ENCODE data around the gene FLRT3. TPM values are rescaled to one million over a fixed set of nuclear protein-coding genes. Genes with fewer than 3 reads are reported as not detected.

Gene FLRT3
- total and polyA plus RNA-seq, 10 donors, result 0.02 to 0.34 (median 0.10) TPM; not detected in 1

GRCh38 chr20:14332866-14333265 lies 4.5 kb downstream of the FLRT3 start:
- Histone ChIP-seq H3K27ac (no peak overlapping the region), H3K27me3 (replicated peaks in 1 of 7) (no peaks in the 10 kb centered on the region), H3K9me3 (no peaks in the 10 kb centered on the region), H3K36me3 (no peaks in the 10 kb centered on the region), H3K4me3 (no peak overlapping the region), H3K4me1 (no peaks in the 10 kb centered on the region)
- WGBS, 5 donors, result 85 to 96% (median 92%) methylated on average over 2 of the region's 2 CpGs
- DNase-seq, result no peak
- TF ChIP-seq CTCF (IDR thresholded peaks at IDR 0.05 in 8 of 11, conservative IDR thresholded peaks at IDR 0.05 in 3 of 11) (no peak), POLR2A (IDR thresholded peaks at IDR 0.05) (no peak)
- intact Hi-C loops (cut with DNase I; ENCODE audit: low total_unique reads), result no loop called here

DNA sequence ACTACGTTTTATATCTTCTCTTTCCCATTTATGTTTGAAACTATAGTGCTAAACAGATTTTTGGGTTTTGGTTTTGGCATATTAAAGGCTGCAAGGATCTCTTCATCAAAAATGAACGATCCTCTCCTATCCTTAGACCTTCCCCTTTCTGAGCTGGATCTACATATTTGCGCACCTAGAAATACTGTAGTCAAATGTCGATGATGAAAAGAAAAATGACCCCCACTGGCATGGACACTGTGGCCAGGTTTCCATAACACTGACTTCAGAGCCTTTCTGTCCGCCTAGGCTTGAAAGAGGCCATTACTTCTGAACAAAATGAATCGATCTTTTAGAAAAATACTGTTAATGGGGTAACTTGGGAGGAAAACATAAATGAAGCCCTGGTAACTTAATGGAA lies 5.8 kb downstream of the FLRT3 start:
- TF ChIP-seq POLR2AphosphoS5 (IDR thresholded peaks at IDR 0.05) (no peak), POLR2A (IDR thresholded peaks at IDR 0.05) (no peak), CTCF (IDR thresholded peaks at IDR 0.05 in 8 of 11, conservative IDR thresholded peaks at IDR 0.05 in 3 of 11) (no peak)
- H3K36me3 ChIP-seq, result no peaks in the 10 kb centered on the region
- no peak overlapping the region for H3K4me3 ChIP-seq
- no peak for DNase-seq
- H3K4me1 ChIP-seq, result no peaks in the 10 kb centered on the region
- no peak overlapping the region for H3K27ac ChIP-seq
- no peaks in the 10 kb centered on the region for H3K27me3 ChIP-seq (replicated peaks in 1 of 7)
- H3K9me3 ChIP-seq, result no peaks in the 10 kb centered on the region
- intact Hi-C loops (cut with DNase I; ENCODE audit: low total_unique reads), result no loop called here
- WGBS, 5 donors, result 83 to 90% (median 86%) methylated on average over 6 of the region's 6 CpGs

- intact Hi-C loops (cut with DNase I; ENCODE audit: low total_unique reads), result no loop called here
- 72 to 82% (median 77%) methylated on average over 1 of the region's 1 CpG for WGBS, 5 donors
- TF ChIP-seq POLR2AphosphoS5 (IDR thresholded peaks at IDR 0.05) (no peak), POLR2A (IDR thresholded peaks at IDR 0.05) (no peak), CTCF (IDR thresholded peaks at IDR 0.05 in 8 of 11, conservative IDR thresholded peaks at IDR 0.05 in 3 of 11) (no peak)
These were observed 17.7 kb downstream of the FLRT3 start for GRCh38 chr20:14319704-14320103.

DNA sequence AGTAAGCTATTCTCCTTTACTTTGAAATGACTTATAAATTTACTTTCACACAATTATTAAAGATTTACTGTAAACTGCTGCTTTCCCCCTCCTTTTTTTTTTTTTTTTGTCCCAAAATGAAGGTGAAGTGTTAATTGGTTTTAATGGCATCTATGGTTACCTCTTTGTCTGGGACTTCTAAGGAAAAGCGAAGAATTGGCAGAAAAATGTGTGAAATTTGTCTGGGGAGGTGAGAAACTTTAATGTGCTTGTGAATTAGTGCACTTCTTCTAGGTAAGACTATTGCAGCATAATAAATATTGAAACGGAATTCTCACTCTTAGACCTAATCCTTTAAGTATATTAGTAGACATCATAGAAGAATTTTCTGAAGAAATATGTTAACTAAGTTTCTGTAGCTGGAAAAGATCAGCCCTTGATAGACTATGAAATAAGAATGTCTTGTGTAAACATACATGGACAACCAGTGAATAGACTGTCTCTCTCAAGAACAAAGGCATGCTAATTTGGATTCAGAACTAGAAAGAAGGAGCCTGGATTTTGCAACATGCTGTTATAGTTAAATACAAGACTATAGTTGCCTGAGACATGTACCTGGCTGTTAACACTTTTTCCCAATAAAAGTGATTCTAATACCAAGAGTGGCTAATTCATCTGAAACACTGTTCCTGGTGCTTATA lies 23.9 kb downstream of the FLRT3 start:
- DNase-seq, result no peak
- intact Hi-C loops (cut with DNase I; ENCODE audit: low total_unique reads), result no loop called here
- 56 to 73% (median 60%) methylated on average over 2 of the region's 2 CpGs for WGBS, 5 donors

More at GRCh38 chr20:14319704-14320103, 17.7 kb downstream of the FLRT3 start:
- DNase-seq, result no peak
- H3K27me3 ChIP-seq (replicated peaks in 1 of 7), result no peaks in the 10 kb centered on the region
- no peaks in the 10 kb centered on the region for H3K9me3 ChIP-seq
- H3K27ac ChIP-seq, result no peak overlapping the region
- no peaks in the 10 kb centered on the region for H3K36me3 ChIP-seq
- no peak overlapping the region for H3K4me3 ChIP-seq
- H3K4me1 ChIP-seq, result no peaks in the 10 kb centered on the region

More for the DNA sequence above, 23.9 kb downstream of the FLRT3 start:
- no peaks in the 10 kb centered on the region for H3K9me3 ChIP-seq
- H3K27me3 ChIP-seq (replicated peaks in 1 of 7), result no peaks in the 10 kb centered on the region
- no peak for TF ChIP-seq POLR2AphosphoS5 (IDR thresholded peaks at IDR 0.05)
- H3K36me3 ChIP-seq, result no peaks in the 10 kb centered on the region
- no peak overlapping the region for H3K27ac ChIP-seq
- no peaks in the 10 kb centered on the region for H3K4me1 ChIP-seq
- no peak overlapping the region for H3K4me3 ChIP-seq

Data from spleen (tissue), 11 donors.